Jurkat, Clone E6-1 (cell line): ENCODE measurements around the gene TTC36. TPM values are rescaled to one million over a fixed set of nuclear protein-coding genes. Genes with fewer than 3 reads are reported as not detected.
"Not testable (repeated sequence)": the region's sequence is repeated elsewhere in the genome, so short reads cannot be mapped to it uniquely, and the experiment has no call there.

Experiments
- DNase-seq: peaks from one replicate; pipeline ENCODE4 v3.0.0-alpha.2; 2011; ENCODE audit warnings: low read depth, low spot score
- H3K4me3 ChIP-seq: 2 replicates; pipeline ENCODE4 v1.5.1; 2011; ENCODE audit warnings: mild to moderate bottlenecking, low read length, control low read depth, moderate library complexity
- polyA plus RNA-seq: library from polyadenylated mRNA; unstranded; fragments of >200 nt; gene quantifications from one replicate; pipeline ENCODE4 v1.2.1, GENCODE V29; 2012; ENCODE audit warnings: missing spikeins; ENCODE audit not compliant: insufficient read length, insufficient read depth

TTC36 gene, protein sequence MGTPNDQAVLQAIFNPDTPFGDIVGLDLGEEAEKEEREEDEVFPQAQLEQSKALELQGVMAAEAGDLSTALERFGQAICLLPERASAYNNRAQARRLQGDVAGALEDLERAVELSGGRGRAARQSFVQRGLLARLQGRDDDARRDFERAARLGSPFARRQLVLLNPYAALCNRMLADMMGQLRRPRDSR
- polyA plus RNA-seq, result 1.2 TPM

- no peak within 1 kb of the TSS for H3K4me3 ChIP-seq
- DNase-seq, result no peak
These were observed at the start of gene TTC36 for GRCh38 chr11:118527109-118527508. TTC36 (plus strand) TSS chr11:118527474; CDS start chr11:118527495, 21 bp downstream.

DNA sequence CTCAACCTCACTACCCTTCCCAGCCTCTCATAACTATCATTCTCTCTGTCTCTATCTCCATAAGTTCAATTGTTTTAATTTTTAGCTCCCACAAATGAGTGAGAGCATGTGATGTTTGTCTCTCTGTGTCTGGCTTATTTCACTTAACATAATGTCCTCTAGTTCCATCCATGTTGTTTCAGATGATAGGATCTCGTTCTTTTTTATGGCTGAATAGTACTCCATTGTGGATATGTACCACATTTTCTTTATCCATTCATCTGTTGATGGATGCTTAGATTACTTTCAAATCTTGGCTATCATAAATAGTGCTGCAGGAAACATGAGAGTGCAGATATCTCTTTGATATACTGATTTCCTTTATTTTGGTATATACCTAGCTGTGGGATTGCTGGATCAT is 46.0 kb upstream of the TTC36 start:
- H3K4me3 ChIP-seq, DNase-seq: not testable (repeated sequence)

- no peak for DNase-seq
- no peak overlapping the region for H3K4me3 ChIP-seq
These were observed 42.9 kb upstream of the TTC36 start for GRCh38 chr11:118484405-118484804.

GRCh38 chr11:118485273-118485672 is 42.0 kb upstream of the TTC36 start:
- H3K4me3 ChIP-seq, result no peak overlapping the region
- peak; percentile 21 for DNase-seq

DNA sequence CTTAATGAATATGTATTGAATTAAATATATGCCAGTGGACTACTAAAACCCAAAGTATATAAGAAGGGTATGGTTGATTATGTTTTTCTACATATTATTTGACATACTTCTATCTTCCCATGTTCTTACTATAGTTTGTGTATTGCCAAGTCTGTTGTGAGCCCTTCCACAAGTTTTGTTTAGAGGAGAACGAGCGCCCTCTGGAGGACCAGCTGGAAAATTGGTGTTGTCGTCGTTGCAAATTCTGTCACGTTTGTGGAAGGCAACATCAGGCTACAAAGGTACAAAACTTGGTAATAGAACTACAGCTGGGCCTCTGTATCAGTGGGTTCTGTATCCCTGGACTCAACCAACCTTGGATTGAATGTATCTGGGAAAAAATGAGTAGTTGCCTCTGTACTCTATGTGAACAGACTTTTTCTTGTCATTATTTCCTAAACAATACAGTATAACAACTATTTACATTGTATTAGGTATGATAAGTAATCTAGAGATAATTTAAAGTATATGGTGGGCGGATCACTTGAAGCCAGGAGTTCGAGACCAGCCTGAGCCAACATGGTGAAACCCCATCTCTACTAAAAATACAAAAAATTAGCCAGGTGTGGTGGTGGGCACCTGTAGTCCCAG is 38.7 kb upstream of the TTC36 start:
- H3K4me3 ChIP-seq, result no peak overlapping the region
- DNase-seq, result peak; percentile 78

- no peak for DNase-seq
- H3K4me3 ChIP-seq, result no peak overlapping the region
These were observed 36.2 kb upstream of the TTC36 start for GRCh38 chr11:118491041-118491440.

- DNase-seq, result no peak
- H3K4me3 ChIP-seq, result no peak overlapping the region
These were observed 29.4 kb upstream of the TTC36 start for GRCh38 chr11:118497831-118498230.

- no peak for DNase-seq
These were observed 24.1 kb upstream of the TTC36 start for GRCh38 chr11:118503216-118503615.

GRCh38 chr11:118511601-118512000 is 15.7 kb upstream of the TTC36 start:
- no peak overlapping the region for H3K4me3 ChIP-seq
- no peak for DNase-seq

More at GRCh38 chr11:118503216-118503615, 24.1 kb upstream of the TTC36 start:
- no peak overlapping the region for H3K4me3 ChIP-seq

GRCh38 chr11:118514103-118514502 is 13.2 kb upstream of the TTC36 start:
- no peak for DNase-seq
- no peak overlapping the region for H3K4me3 ChIP-seq

DNA sequence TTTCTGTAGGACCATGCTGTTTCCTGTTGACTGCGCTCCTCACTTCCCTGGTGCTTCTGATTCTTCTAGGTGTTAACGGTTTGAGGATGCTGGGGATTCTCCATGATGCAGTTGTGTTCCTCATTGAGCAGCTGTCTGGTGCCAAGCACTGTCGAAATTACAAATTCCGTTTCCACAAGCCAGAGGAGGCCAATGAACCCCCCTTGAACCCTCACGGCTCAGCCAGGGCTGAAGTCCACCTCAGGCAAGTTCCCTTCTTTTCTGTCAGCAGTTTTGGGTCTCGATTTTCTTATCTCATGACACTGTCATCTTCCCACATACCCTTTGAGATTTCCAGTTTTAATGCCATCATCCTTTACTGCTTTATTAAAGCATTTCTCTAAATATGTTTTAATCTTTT is 7.7 kb upstream of the TTC36 start:
- no peak overlapping the region for H3K4me3 ChIP-seq
- DNase-seq, result no peak

GRCh38 chr11:118521892-118522311 is 5.4 kb upstream of the TTC36 start:
- H3K4me3 ChIP-seq, result no peak overlapping the region
- DNase-seq, result no peak

DNA sequence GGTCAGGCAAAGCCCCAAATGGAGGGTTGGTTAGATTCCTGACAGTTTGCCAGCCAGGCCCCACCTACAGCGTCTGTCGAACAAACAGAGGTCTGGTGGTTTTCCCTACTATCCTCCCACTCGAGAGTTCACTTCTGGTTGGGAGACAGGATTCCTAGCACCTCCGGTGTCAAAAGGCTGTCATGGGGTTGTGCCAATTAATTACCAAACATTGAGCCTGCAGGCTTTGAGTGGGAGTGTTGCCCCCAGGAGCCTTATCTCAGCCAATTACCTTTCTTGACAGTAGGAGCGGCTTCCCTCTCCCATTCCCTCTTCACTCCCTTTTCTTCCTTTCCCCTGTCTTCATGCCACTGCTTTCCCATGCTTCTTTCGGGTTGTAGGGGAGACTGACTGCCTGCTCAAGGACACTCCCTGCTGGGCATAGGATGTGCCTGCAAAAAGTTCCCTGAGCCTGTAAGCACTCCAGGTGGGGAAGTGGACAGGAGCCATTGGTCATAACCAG is 4.7 kb upstream of the TTC36 start:
- H3K4me3 ChIP-seq, result no peak overlapping the region
- no peak for DNase-seq

DNA sequence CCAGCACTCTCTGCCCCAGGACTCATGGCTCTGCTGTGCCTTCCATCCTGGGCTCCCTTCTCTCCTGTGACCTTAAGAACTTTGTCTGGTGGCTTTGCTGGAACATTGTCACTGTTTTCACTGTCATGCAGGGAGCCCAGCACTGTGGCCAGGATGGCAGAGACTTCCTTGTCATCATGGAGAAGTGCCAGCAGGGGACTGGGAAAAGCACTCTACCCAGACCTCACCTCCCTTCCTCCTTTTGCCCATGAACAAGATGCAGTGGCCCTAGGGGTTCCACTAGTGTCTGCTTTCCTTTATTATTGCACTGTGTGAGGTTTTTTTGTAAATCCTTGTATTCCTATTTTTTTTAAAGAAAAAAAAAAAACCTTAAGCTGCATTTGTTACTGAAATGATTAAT is 2.9 kb upstream of the TTC36 start:
- no peak for DNase-seq
- H3K4me3 ChIP-seq, result no peak overlapping the region

- peak; percentile 56 for DNase-seq
- no peak overlapping the region for H3K4me3 ChIP-seq
These were observed 2.4 kb upstream of the TTC36 start for GRCh38 chr11:118524757-118525470.

GRCh38 chr11:118526688-118527087 is 586 bp upstream of the TTC36 start:
- H3K4me3 ChIP-seq, result no peak overlapping the region
- no peak for DNase-seq

DNA sequence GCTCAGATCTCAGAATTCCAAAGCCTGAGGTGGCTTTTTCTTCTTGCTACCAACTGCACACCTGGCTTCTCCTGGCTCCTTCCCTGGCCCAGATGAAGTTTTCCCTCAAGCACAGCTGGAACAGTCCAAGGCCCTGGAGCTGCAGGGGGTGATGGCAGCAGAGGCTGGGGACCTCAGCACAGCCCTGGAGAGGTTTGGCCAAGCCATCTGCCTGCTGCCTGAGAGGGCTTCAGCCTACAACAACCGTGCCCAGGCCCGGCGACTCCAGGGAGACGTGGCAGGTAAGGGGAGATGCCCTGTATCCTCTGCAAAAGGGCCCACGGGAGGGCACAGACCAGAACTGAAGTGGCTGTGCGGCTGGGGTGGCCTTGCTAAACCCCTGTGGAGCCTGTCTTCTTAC is 1.2 kb downstream of the TTC36 start:
- no peak for DNase-seq
- H3K4me3 ChIP-seq, result no peak overlapping the region

GRCh38 chr11:118529584-118530175 is 2.4 kb downstream of the TTC36 start:
- peak overlapping the region; percentile 71 for H3K4me3 ChIP-seq
- DNase-seq, result no peak

DNA sequence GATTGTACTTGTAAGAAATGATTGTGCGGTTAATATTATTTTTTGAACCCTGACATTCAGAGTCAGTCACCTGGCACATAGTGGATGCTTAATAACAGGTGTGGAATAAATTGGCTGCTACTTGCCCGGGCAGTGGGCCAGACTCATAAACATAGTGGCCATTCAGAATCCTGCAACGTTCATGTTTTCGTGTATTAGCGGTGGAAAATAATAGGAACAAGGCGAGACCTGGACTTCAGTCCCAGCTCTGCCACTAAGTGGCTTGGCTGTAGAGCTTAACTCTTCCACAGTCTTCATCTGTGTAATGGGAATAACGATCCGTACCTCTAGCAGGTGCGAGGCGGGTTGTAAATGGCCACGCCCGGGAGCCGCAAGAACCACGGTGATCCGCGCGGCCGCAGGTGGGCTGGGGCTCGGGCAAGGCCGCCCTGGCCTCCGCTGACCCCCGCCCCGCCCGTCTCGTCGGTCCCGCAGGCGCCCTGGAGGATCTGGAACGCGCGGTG is 3.0 kb downstream of the TTC36 start:
- no peak for DNase-seq
- H3K4me3 ChIP-seq, result peak overlapping the region; percentile 71
